Measurements from ENCODE around the gene ARHGAP18.
A peak's percentile ranks its signal among the peaks of the same experiment; 100 is the strongest.

The ARHGAP18 gene

GRCh38 chr6:129539032-129539431, 170.9 kb downstream of the ARHGAP18 start:
- H3K27ac ChIP-seq (ENCODE audit: extremely low read depth, low read depth, low read length) = no peak overlapping the region
- ChIA-PET POLR2A (no interaction called here), CTCF (interaction anchor here (0.6 kb wide), 1 partner anchor 230 kb away, joined by 3 read pairs; no protein-coding TSS in a partner anchor)
- peaks cover 3% of the 10 kb centered on the region; the same call in 1 of the 2 replicates for H3K4me1 ChIP-seq (ENCODE audit: control insufficient read depth, insufficient read depth, low read length)
- no peaks in the 10 kb centered on the region for H3K9me3 ChIP-seq (ENCODE audit: control insufficient read depth, insufficient read depth, low read depth, low read length)
- H3K4me3 ChIP-seq (ENCODE audit: low read depth, low read length) = no peak overlapping the region
- H3K36me3 ChIP-seq (ENCODE audit: control insufficient read depth in 2 of 2, insufficient read depth in 1 of 2, low read length in 2 of 2) = no peaks in the 10 kb centered on the region
- TF ChIP-seq SCRT1 (tag by site-specific recombination; IDR thresholded peaks at IDR 0.05; ENCODE audit: borderline replicate concordance) = peak; percentile 58; the same call in 1 of the 2 replicates
- TF ChIP-seq, protein P1, sequence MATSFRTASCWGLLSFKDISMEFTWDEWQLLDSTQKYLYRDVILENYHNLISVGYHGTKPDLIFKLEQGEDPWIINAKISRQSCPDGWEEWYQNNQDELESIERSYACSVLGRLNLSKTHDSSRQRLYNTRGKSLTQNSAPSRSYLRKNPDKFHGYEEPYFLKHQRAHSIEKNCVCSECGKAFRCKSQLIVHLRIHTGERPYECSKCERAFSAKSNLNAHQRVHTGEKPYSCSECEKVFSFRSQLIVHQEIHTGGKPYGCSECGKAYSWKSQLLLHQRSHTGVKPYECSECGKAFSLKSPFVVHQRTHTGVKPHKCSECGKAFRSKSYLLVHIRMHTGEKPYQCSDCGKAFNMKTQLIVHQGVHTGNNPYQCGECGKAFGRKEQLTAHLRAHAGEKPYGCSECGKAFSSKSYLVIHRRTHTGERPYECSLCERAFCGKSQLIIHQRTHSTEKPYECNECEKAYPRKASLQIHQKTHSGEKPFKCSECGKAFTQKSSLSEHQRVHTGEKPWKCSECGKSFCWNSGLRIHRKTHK (tag by site-specific recombination; IDR thresholded peaks at IDR 0.05) = no peak
- 0 out of 2 replicates have a peak, but pooled peaks have one; percentile 43 for TF ChIP-seq SCRT2 (tag by site-specific recombination; IDR thresholded peaks at IDR 0.05)

- TF ChIP-seq ZNF202 (tag by site-specific recombination; IDR thresholded peaks at IDR 0.05; ENCODE audit: borderline replicate concordance) (no peak), BCL11B (tag by site-specific recombination; IDR thresholded peaks at IDR 0.05; ENCODE audit: low read depth) (no peak), ZNF175 (tag by site-specific recombination; IDR thresholded peaks at IDR 0.05) (no peak), ZNF394 (tag by site-specific recombination; IDR thresholded peaks at IDR 0.05; ENCODE audit: borderline replicate concordance) (no peak)
- TF ChIP-seq, protein P2, sequence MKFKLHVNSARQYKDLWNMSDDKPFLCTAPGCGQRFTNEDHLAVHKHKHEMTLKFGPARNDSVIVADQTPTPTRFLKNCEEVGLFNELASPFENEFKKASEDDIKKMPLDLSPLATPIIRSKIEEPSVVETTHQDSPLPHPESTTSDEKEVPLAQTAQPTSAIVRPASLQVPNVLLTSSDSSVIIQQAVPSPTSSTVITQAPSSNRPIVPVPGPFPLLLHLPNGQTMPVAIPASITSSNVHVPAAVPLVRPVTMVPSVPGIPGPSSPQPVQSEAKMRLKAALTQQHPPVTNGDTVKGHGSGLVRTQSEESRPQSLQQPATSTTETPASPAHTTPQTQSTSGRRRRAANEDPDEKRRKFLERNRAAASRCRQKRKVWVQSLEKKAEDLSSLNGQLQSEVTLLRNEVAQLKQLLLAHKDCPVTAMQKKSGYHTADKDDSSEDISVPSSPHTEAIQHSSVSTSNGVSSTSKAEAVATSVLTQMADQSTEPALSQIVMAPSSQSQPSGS (tag by site-specific recombination; IDR thresholded peaks at IDR 0.05; ENCODE audit: low read depth) = no peak
- no peak overlapping the region for H3K27ac ChIP-seq (ENCODE audit: extremely low read depth, low read depth, low read length)
- no peak overlapping the region for H3K4me3 ChIP-seq (ENCODE audit: low read depth, low read length)
- H3K36me3 ChIP-seq (ENCODE audit: control insufficient read depth in 2 of 2, insufficient read depth in 1 of 2, low read length in 2 of 2) = no peaks in the 10 kb centered on the region
- H3K4me1 ChIP-seq (ENCODE audit: control insufficient read depth, insufficient read depth, low read length) = peaks cover 3% of the 10 kb centered on the region; the same call in 1 of the 2 replicates
- ChIA-PET POLR2A (no interaction called here), CTCF (interaction anchor here (0.7 to 1.3 kb wide), 3 partner anchors 10 to 62 kb away, joined by 3 to 4 read pairs (median 4); no protein-coding TSS in a partner anchor)
- no peaks in the 10 kb centered on the region for H3K9me3 ChIP-seq (ENCODE audit: control insufficient read depth, insufficient read depth, low read depth, low read length)
These were observed 173.7 kb downstream of the ARHGAP18 start for GRCh38 chr6:129536271-129536670.

DNA sequence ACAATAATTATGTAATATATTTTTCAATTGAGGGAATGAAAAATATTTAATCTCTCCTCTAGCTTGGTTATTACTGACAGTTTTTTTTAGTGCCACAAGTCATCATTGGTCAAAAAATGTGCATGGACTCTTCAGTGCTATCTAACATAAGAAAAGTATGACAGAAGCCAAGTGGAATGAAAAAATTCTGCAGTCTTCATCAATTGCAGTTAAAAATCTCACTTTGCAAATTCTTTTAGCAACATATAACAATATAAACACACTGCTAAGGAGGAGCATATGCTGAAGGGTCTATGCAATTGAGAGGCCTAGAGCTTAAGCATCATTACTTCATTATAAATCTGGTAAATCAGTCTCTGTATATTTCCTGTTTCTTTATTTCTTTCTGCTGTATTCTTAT, 175.1 kb downstream of the ARHGAP18 start:
- H3K4me1 ChIP-seq (ENCODE audit: control insufficient read depth, insufficient read depth, low read length) = peaks cover 3% of the 10 kb centered on the region; the same call in 1 of the 2 replicates
- no peaks in the 10 kb centered on the region for H3K36me3 ChIP-seq (ENCODE audit: control insufficient read depth in 2 of 2, insufficient read depth in 1 of 2, low read length in 2 of 2)
- H3K27ac ChIP-seq (ENCODE audit: extremely low read depth, low read depth, low read length) = no peak overlapping the region
- CTCF ChIA-PET = interaction anchor here (0.5 to 1.3 kb wide), 4 partner anchors 30 to 68 kb away, joined by 3 to 6 read pairs (median 3); no protein-coding TSS in a partner anchor
- TF ChIP-seq ZNF292 (tag by site-specific recombination; IDR thresholded peaks at IDR 0.05; ENCODE audit: borderline replicate concordance, low read depth) (no peak), HIC1 (tag by site-specific recombination; IDR thresholded peaks at IDR 0.05) (no peak)
- H3K9me3 ChIP-seq (ENCODE audit: control insufficient read depth, insufficient read depth, low read depth, low read length) = no peaks in the 10 kb centered on the region
- POLR2A ChIA-PET = no interaction called here
- H3K4me3 ChIP-seq (ENCODE audit: low read depth, low read length) = no peak overlapping the region
